NT2/D1 (cell line): ENCODE measurements around the gene AIRE.

Experiments
- SUZ12 ChIP-seq: IDR thresholded peaks from 2 replicates; pipeline ENCODE4 v1.6.1; 2011; ENCODE audit not compliant: insufficient read length, insufficient read depth; ENCODE audit errors: extremely low read depth
- YY1 ChIP-seq: IDR thresholded peaks from 2 replicates; pipeline ENCODE4 v1.6.1; 2011; ENCODE audit not compliant: insufficient read length, insufficient read depth

DNA sequence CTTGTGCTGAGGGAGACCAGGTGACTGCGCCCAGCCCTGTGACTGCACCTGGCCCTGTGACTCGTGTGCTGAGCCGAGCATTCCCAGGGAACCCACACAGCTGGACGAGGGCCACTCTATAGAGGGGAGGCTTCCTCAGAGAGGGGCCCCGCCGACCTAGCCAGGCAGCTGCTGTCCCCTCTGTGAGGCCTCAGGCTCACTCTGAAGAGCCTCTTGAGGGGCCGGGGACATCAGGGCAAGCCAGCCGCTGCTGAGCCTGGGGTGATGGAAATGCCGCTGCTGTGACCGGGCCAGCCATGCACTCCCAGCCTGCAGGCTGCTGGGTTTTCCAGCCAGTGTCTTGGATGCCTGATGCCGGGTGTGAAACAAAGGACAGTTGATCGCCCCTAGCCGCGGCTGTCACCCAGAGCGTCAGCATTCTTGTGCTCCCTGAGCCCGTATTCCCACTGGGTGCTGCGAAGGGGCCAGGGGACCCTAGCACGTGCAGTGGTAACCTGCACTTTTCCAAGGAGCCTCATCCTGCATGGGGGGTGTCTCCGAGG, 31.6 kb downstream of the AIRE start:
- TF ChIP-seq SUZ12 = no peak
- no peak for TF ChIP-seq YY1
